ENCODE data around the gene SLC16A3.
A peak's percentile ranks its signal among the peaks of the same experiment; 100 is the strongest.

DNA sequence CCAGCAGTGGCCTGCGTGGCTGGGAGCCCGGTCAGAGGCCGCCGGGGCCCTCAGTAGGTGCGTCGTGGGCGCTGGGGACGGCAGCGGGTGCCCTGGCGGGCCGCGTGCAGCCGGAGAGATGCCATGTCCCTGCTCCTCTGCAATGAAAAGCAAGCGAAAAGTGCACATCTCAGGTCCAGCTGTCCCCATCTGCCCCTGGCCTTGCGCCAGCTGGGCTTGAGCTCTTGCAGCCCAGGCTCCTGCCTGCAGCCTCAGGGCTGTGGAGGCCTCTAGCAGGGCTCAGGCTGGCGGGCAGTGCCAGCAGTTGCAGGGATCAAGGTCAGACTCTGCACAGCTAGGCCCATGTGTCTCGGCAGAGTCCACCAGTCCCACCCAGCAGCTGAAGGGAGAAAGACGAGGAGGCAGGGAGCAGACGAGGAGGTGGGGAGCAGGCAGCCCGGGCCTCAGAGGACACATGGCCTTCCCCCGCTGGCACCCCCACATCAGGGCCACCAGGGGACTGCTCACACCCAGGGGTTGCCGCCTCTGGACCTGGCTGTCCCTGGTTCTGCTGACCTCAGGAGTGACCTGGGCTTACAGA, 11.2 kb downstream of the SLC16A3 start:
- TF ChIP-seq, protein P1, sequence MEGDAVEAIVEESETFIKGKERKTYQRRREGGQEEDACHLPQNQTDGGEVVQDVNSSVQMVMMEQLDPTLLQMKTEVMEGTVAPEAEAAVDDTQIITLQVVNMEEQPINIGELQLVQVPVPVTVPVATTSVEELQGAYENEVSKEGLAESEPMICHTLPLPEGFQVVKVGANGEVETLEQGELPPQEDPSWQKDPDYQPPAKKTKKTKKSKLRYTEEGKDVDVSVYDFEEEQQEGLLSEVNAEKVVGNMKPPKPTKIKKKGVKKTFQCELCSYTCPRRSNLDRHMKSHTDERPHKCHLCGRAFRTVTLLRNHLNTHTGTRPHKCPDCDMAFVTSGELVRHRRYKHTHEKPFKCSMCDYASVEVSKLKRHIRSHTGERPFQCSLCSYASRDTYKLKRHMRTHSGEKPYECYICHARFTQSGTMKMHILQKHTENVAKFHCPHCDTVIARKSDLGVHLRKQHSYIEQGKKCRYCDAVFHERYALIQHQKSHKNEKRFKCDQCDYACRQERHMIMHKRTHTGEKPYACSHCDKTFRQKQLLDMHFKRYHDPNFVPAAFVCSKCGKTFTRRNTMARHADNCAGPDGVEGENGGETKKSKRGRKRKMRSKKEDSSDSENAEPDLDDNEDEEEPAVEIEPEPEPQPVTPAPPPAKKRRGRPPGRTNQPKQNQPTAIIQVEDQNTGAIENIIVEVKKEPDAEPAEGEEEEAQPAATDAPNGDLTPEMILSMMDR (IDR thresholded peaks at IDR 0.05; ENCODE audit: low read depth, low read length, missing input control), result no peak
- TF ChIP-seq RXRA (IDR thresholded peaks at IDR 0.05), result peak; percentile 50 to 75
- peak; percentile 71 for TF ChIP-seq SP1 (IDR thresholded peaks at IDR 0.05)
- TF ChIP-seq, protein P2, sequence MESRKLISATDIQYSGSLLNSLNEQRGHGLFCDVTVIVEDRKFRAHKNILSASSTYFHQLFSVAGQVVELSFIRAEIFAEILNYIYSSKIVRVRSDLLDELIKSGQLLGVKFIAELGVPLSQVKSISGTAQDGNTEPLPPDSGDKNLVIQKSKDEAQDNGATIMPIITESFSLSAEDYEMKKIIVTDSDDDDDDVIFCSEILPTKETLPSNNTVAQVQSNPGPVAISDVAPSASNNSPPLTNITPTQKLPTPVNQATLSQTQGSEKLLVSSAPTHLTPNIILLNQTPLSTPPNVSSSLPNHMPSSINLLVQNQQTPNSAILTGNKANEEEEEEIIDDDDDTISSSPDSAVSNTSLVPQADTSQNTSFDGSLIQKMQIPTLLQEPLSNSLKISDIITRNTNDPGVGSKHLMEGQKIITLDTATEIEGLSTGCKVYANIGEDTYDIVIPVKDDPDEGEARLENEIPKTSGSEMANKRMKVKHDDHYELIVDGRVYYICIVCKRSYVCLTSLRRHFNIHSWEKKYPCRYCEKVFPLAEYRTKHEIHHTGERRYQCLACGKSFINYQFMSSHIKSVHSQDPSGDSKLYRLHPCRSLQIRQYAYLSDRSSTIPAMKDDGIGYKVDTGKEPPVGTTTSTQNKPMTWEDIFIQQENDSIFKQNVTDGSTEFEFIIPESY (IDR thresholded peaks at IDR 0.05), result no peak
- TF ChIP-seq JUND (IDR thresholded peaks at IDR 0.05), result no peak
- TF ChIP-seq, protein P3, sequence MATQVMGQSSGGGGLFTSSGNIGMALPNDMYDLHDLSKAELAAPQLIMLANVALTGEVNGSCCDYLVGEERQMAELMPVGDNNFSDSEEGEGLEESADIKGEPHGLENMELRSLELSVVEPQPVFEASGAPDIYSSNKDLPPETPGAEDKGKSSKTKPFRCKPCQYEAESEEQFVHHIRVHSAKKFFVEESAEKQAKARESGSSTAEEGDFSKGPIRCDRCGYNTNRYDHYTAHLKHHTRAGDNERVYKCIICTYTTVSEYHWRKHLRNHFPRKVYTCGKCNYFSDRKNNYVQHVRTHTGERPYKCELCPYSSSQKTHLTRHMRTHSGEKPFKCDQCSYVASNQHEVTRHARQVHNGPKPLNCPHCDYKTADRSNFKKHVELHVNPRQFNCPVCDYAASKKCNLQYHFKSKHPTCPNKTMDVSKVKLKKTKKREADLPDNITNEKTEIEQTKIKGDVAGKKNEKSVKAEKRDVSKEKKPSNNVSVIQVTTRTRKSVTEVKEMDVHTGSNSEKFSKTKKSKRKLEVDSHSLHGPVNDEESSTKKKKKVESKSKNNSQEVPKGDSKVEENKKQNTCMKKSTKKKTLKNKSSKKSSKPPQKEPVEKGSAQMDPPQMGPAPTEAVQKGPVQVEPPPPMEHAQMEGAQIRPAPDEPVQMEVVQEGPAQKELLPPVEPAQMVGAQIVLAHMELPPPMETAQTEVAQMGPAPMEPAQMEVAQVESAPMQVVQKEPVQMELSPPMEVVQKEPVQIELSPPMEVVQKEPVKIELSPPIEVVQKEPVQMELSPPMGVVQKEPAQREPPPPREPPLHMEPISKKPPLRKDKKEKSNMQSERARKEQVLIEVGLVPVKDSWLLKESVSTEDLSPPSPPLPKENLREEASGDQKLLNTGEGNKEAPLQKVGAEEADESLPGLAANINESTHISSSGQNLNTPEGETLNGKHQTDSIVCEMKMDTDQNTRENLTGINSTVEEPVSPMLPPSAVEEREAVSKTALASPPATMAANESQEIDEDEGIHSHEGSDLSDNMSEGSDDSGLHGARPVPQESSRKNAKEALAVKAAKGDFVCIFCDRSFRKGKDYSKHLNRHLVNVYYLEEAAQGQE (IDR thresholded peaks at IDR 0.05), result peak; percentile 49
